Endothelial cell (in vitro differentiated cells): ENCODE measurements around the gene HOGA1. TPM values are rescaled to one million over a fixed set of nuclear protein-coding genes. Genes with fewer than 3 reads are reported as not detected.

Source experiments
- DNase-seq: peaks from one replicate; pipeline ENCODE4 v3.0.0; 2021; ENCODE audit warnings: low spot score
- H3K27ac Mint-ChIP-seq: one replicate; pipeline ENCODE4 v1.8.0; 2021; ENCODE audit warnings: mixed read lengths, inconsistent platforms; ENCODE audit not compliant: unreplicated experiment
- H3K27me3 Mint-ChIP-seq: one replicate; pipeline ENCODE4 v1.8.0; 2021; ENCODE audit warnings: mild to moderate bottlenecking, moderate library complexity, mixed read lengths, inconsistent platforms; ENCODE audit not compliant: unreplicated experiment
- H3K36me3 Mint-ChIP-seq: one replicate; pipeline ENCODE4 v1.8.0; 2021; ENCODE audit warnings: mild to moderate bottlenecking, low read depth, mixed read lengths, inconsistent platforms; ENCODE audit not compliant: unreplicated experiment
- H3K4me1 Mint-ChIP-seq: one replicate; pipeline ENCODE4 v1.8.0; 2021; ENCODE audit warnings: mild to moderate bottlenecking, mixed read lengths, inconsistent platforms; ENCODE audit not compliant: unreplicated experiment
- H3K4me3 Mint-ChIP-seq: one replicate; pipeline ENCODE4 v1.8.0; 2021; ENCODE audit warnings: mild to moderate bottlenecking, mixed read lengths, inconsistent platforms; ENCODE audit not compliant: unreplicated experiment
- H3K9me3 Mint-ChIP-seq: one replicate; pipeline ENCODE4 v1.8.0; 2021; ENCODE audit warnings: mixed read lengths, inconsistent platforms; ENCODE audit not compliant: unreplicated experiment
- long read RNA-seq: library from polyadenylated mRNA; unstranded; transcript quantifications from one replicate; pipeline ENCODE4 v2.0.0, GENCODE V29; 2020; ENCODE audit not compliant: unreplicated experiment
- total RNA-seq: library from RNA; stranded (reverse); fragmentation: NEBNext Ultra II Directional; extraction: Animal tissue kit (Norgen Biotek cat#: 25700); gene quantifications from one replicate; pipeline ENCODE4 v1.2.1, GENCODE V29; 2021; ENCODE audit not compliant: unreplicated experiment
- TF ChIP-seq, protein P1 (sequence below): fragments of 200-600 bp; sonication (generic); IDR thresholded peaks from one replicate; pipeline ENCODE4 v1.5.0; 2021; ENCODE audit warnings: antibody characterized with exemption; ENCODE audit not compliant: unreplicated experiment

The HOGA1 gene
- 0.85 TPM for total RNA-seq
- long read RNA-seq: 0 reads

DNA sequence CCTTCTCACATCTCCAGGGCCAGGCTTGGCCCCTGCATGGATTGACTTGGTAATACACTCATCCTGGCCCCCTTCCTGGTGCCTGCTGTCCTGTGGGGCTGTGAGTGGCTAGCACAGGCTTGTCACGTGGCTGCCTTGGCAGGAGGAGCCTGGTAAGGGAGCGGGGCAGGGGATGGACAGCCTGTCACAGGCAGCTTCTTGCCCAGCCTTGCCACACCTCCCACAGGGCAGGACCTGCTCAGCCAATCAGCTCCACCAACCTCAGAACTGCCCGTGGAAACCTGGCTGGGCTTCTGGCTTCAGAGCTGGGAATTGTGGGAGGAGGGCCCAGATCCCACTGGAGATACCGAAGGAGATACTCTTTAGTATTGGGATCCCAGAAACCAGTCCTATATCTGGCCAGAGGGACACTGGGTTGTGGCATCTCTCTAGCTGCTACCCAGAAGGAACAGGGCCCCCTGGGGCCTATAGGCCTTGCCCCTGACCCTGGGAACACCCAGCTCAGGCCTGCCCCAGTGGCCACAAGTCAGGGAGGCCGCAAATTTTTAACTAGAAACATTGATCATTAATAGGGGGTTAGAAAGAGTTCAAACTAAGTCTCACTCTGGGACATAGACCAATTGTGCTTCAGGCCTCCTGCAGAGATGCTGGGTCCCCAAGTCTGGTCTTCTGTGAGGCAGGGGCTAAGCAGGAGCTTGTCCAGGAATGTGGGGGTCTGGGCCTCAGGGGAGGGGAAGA is at the start of gene HOGA1:
Gene HOGA1 (plus strand): TSS at position 330 of the 738 bp plus-strand sequence. CDS start 315 bp downstream, at position 645.
- Mint-ChIP-seq H3K27me3 (peaks cover 4% of the 10 kb centered on the region), H3K27ac (no peak within 1 kb of the TSS), H3K36me3 (no peaks in the 10 kb centered on the region), H3K4me3 (no peak within 1 kb of the TSS), H3K4me1 (peaks cover 2% of the 10 kb centered on the region), H3K9me3 (no peaks in the 10 kb centered on the region)
- TF ChIP-seq, protein P1, sequence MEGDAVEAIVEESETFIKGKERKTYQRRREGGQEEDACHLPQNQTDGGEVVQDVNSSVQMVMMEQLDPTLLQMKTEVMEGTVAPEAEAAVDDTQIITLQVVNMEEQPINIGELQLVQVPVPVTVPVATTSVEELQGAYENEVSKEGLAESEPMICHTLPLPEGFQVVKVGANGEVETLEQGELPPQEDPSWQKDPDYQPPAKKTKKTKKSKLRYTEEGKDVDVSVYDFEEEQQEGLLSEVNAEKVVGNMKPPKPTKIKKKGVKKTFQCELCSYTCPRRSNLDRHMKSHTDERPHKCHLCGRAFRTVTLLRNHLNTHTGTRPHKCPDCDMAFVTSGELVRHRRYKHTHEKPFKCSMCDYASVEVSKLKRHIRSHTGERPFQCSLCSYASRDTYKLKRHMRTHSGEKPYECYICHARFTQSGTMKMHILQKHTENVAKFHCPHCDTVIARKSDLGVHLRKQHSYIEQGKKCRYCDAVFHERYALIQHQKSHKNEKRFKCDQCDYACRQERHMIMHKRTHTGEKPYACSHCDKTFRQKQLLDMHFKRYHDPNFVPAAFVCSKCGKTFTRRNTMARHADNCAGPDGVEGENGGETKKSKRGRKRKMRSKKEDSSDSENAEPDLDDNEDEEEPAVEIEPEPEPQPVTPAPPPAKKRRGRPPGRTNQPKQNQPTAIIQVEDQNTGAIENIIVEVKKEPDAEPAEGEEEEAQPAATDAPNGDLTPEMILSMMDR: no peak
- DNase-seq: peak; percentile 24

DNA sequence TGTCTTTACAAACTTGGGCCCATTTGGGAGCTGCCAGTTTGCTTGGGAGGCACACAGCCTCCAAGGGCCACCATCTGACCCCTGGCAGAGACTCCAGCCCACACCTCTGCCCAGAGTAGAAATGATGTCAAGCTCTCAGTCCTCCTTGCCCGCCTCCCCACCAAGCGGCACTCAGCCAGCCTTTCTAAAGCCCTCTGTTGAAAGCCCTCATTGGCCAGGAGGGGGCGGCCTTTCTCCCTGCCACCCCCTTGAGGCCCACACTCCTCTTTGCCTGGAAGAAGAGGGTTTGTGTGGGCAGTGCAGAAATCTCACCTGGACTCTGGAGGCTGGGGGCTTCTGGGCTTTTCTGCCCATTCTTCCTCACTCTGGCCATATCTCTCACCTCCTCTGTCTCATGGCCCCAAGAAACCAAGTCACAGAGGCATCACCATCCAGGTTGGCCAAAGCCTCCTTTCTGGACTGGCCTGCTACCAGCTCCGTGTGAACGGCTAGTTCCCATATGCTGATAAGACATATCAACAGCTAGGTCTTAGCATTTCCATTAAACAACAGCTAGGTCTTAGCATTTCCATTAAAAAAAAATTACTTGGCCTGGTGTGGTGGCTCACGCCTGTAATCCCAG is 49.3 kb upstream of the HOGA1 start:
- peaks cover 26% of the 10 kb centered on the region for H3K4me1 Mint-ChIP-seq
- peaks cover 11% of the 10 kb centered on the region for H3K36me3 Mint-ChIP-seq
- H3K4me3 Mint-ChIP-seq: no peak overlapping the region
- H3K9me3 Mint-ChIP-seq: peaks cover 2% of the 10 kb centered on the region
- peak; percentile 51 for DNase-seq
- peak overlapping the region; percentile 67 for H3K27ac Mint-ChIP-seq
- TF ChIP-seq, protein P1: peak; percentile 29
- H3K27me3 Mint-ChIP-seq: peaks cover 7% of the 10 kb centered on the region

DNA sequence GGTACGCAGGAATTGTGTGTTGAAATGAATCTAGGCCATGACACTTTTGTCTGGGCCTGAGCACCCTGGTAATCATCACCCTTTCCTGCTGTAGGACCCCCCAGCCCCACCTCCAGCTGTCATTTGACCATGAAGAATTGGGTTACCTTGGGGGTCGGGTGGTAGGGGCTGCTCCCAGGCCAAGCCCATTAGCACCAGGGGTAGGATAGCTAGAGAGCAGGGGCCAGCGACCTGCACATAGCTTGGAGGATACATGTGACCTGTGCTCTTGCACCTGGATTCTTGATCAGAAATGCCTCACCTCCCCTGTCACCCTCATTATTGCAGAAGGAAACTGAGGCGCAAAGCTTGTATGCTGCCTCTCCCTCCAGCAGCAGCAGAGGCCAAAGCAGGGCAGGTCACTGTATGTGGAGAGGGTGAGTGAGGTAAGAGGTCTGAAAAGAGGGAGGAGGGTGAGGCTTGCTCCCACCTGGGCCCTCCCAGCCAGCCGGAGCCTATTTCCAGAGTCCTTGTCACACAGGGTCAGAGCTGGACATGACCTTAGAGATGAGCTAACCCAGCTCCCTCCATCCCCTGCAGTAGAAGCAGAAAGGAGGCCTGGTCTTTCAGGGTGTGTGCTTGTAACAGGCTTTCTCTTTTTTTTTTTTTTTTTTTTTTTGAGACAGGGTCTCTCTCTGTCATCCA is 46.9 kb upstream of the HOGA1 start:
- Mint-ChIP-seq H3K4me3 (no peak overlapping the region), H3K9me3 (no peaks in the 10 kb centered on the region), H3K36me3 (peaks cover 9% of the 10 kb centered on the region), H3K4me1 (peaks cover 34% of the 10 kb centered on the region), H3K27ac (no peak overlapping the region), H3K27me3 (peaks cover 16% of the 10 kb centered on the region)
- TF ChIP-seq, protein P1: no peak
- DNase-seq: no peak

DNA sequence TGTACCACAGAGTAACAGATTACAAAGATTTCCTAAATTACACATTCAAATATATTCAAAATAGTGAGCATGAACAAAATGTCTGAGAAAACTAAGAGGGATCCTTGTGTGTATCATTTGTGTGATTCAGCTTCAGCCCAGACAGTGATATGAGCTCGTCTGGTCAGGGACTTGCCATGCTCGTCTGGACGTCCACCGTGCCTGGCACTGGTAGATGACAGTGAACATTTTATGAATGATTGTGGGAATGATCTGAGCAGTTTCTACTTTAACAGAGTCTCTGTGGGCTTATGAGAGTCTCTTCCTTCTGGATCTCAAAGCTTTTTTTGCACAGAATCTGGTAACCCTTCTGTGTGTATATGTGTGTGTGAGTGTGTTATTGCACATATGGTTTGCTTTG is 45.8 kb upstream of the HOGA1 start:
- Mint-ChIP-seq H3K4me3 (peak overlapping the region; percentile 42), H3K4me1 (peaks cover 44% of the 10 kb centered on the region), H3K27me3 (peaks cover 14% of the 10 kb centered on the region), H3K27ac (peak overlapping the region; percentile 77), H3K9me3 (no peaks in the 10 kb centered on the region), H3K36me3 (peaks cover 9% of the 10 kb centered on the region)
- no peak for DNase-seq
- TF ChIP-seq, protein P1: no peak

DNA sequence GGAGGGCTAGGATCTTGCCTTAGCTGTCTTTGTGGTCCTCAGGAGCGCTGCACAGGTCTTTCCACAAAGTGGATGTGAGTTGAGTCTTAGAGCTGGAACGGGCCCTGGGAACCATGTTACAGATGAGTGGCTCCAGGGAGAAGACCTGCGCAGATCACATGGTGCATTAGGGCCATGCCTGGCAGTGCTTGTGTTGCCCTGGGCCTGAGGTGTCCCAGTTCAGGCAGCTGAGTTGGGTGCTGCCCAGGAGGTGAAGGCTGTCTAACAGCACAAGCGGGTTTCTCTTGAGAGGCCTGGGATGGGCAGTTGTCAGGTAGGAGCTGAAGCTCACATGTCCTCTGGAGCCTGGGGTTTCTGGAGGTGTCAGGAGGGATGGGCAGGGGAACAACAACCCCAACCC is 45.4 kb upstream of the HOGA1 start:
- H3K4me3 Mint-ChIP-seq: peak overlapping the region; percentile 42
- peaks cover 48% of the 10 kb centered on the region for H3K4me1 Mint-ChIP-seq
- peak overlapping the region; percentile 77 for H3K27ac Mint-ChIP-seq
- H3K9me3 Mint-ChIP-seq: no peaks in the 10 kb centered on the region
- no peak for DNase-seq
- peaks cover 14% of the 10 kb centered on the region for H3K27me3 Mint-ChIP-seq
- TF ChIP-seq, protein P1: no peak
- peaks cover 9% of the 10 kb centered on the region for H3K36me3 Mint-ChIP-seq
